ENCODE results near the gene RAB35.

- TF ChIP-seq CTCF (conservative IDR thresholded peaks at IDR 0.05): no peak
- no peak for TF ChIP-seq ZFX (IDR thresholded peaks at IDR 0.05)
Measured at GRCh38 chr12:120051535-120051934, 65.0 kb downstream of the RAB35 start.

Measured in C4-2B (cell line).